ENCODE data around the gene CPA2.
"Not testable (repeated sequence)": the region's sequence is repeated elsewhere in the genome, so short reads cannot be mapped to it uniquely, and the experiment has no call there.

Gene CPA2

GRCh38 chr7:130240240-130240639, 26.4 kb upstream of the CPA2 start:
- no peak overlapping the region for H3K4me3 ChIP-seq (ENCODE audit: low read depth, low read length)
- no peak for TF ChIP-seq CTCF (conservative IDR thresholded peaks at IDR 0.05; ENCODE audit: low read depth, low read length)
- no peak for DNase-seq (ENCODE audit: low read depth)

- peak; percentile 65 for DNase-seq (ENCODE audit: low read depth)
- no peak overlapping the region for H3K4me3 ChIP-seq (ENCODE audit: low read depth, low read length)
- TF ChIP-seq CTCF (conservative IDR thresholded peaks at IDR 0.05; ENCODE audit: low read depth, low read length) = peak; percentile 97
These were observed 24.3 kb upstream of the CPA2 start for GRCh38 chr7:130242198-130243014.

GRCh38 chr7:130243486-130243885, 23.2 kb upstream of the CPA2 start:
- peak; percentile 40 for DNase-seq (ENCODE audit: low read depth)
- not testable (repeated sequence) for H3K4me3 ChIP-seq (ENCODE audit: low read depth, low read length)

- DNase-seq (ENCODE audit: low read depth); H3K4me3 ChIP-seq (ENCODE audit: low read depth, low read length): not testable (repeated sequence)
These were observed 20.2 kb upstream of the CPA2 start for GRCh38 chr7:130246491-130246890.

- not testable (repeated sequence) for H3K4me3 ChIP-seq (ENCODE audit: low read depth, low read length); DNase-seq (ENCODE audit: low read depth)
These were observed 17.8 kb upstream of the CPA2 start for GRCh38 chr7:130248842-130249241.

- not testable (repeated sequence) for H3K4me3 ChIP-seq (ENCODE audit: low read depth, low read length); DNase-seq (ENCODE audit: low read depth)
These were observed 17.0 kb upstream of the CPA2 start for GRCh38 chr7:130249626-130250025.

- no peak overlapping the region for H3K4me3 ChIP-seq (ENCODE audit: low read depth, low read length)
- DNase-seq (ENCODE audit: low read depth) = no peak
- TF ChIP-seq CTCF (conservative IDR thresholded peaks at IDR 0.05; ENCODE audit: low read depth, low read length) = no peak
These were observed 12.1 kb upstream of the CPA2 start for GRCh38 chr7:130254555-130254954.

GRCh38 chr7:130256704-130257103, 10.0 kb upstream of the CPA2 start:
- H3K4me3 ChIP-seq (ENCODE audit: low read depth, low read length) = no peak overlapping the region
- no peak for TF ChIP-seq CTCF (conservative IDR thresholded peaks at IDR 0.05; ENCODE audit: low read depth, low read length)

GRCh38 chr7:130258494-130259078, 8.1 kb upstream of the CPA2 start:
- no peak for TF ChIP-seq CTCF (conservative IDR thresholded peaks at IDR 0.05; ENCODE audit: low read depth, low read length)
- DNase-seq (ENCODE audit: low read depth) = no peak
- H3K4me3 ChIP-seq (ENCODE audit: low read depth, low read length) = no peak overlapping the region

More at GRCh38 chr7:130256704-130257103, 10.0 kb upstream of the CPA2 start:
- DNase-seq (ENCODE audit: low read depth) = no peak
